GM12878 (cell line): ENCODE measurements around the gene STARD8.
"Not testable (repeated sequence)": the region's sequence is repeated elsewhere in the genome, so short reads cannot be mapped to it uniquely, and the experiment has no call there.

ENCODE experiments used
- BCL3 ChIP-seq: IDR thresholded peaks from 2 replicates; pipeline ENCODE4 v1.6.1; 2011; ENCODE audit warnings: borderline replicate concordance, low read depth, mild to moderate bottlenecking, moderate library complexity, low read length; ENCODE audit not compliant: insufficient read depth, poor library complexity, severe bottlenecking
- EP300 ChIP-seq, 2 experiments: fragments of 150-350 bp in 1 of 2; IDR thresholded peaks; 2 replicates each; pipeline ENCODE4 v1.6.1; 2011 to 2012; ENCODE audit warnings: low read depth in 2 of 2, low read length in 2 of 2, borderline replicate concordance in 1 of 2, improper control_type of control experiment in 1 of 2, inconsistent platforms in 1 of 2; ENCODE audit not compliant: control insufficient read depth in 1 of 2
- ESRRA ChIP-seq: IDR thresholded peaks from 2 replicates; pipeline ENCODE4 v1.6.1; 2012; ENCODE audit warnings: mild to moderate bottlenecking, low read length, improper control_type of control experiment
- EZH2 ChIP-seq: IDR thresholded peaks from 2 replicates; pipeline ENCODE4 v1.6.1; 2012; ENCODE audit warnings: low read depth, mild to moderate bottlenecking, control low read depth, inconsistent platforms, low read length, borderline replicate concordance; ENCODE audit not compliant: control insufficient read depth
- FOXK2 ChIP-seq: fragments of 450-650 bp; IDR thresholded peaks from 2 replicates; pipeline ENCODE4 v1.6.1; 2017; ENCODE audit warnings: mild to moderate bottlenecking, moderate library complexity
- POLR2A ChIP-seq: IDR thresholded peaks from 2 replicates; pipeline ENCODE4 v1.6.1; 2011; ENCODE audit warnings: low read depth, mild to moderate bottlenecking, low read length
- RAD21 ChIP-seq: IDR thresholded peaks from 2 replicates; pipeline ENCODE4 v1.6.1; 2011; ENCODE audit warnings: mild to moderate bottlenecking, low read depth, low read length, moderate library complexity; ENCODE audit not compliant: insufficient read depth
- REST ChIP-seq: IDR thresholded peaks from 2 replicates; pipeline ENCODE4 v1.6.1; 2012; ENCODE audit warnings: mild to moderate bottlenecking, low read depth, low read length
- TCF12 ChIP-seq: IDR thresholded peaks from 2 replicates; pipeline ENCODE4 v1.6.1; 2011; ENCODE audit warnings: low read depth, mild to moderate bottlenecking, low read length
- YBX1 ChIP-seq: fragments of 450-650 bp; IDR thresholded peaks from 2 replicates; pipeline ENCODE4 v1.6.1; 2016; ENCODE audit warnings: antibody characterized with exemption
- TF ChIP-seq, protein P1 (sequence below), 3 experiments: IDR thresholded peaks in 2 of 3; conservative IDR thresholded peaks in 1 of 3; 2 replicates each; pipeline ENCODE4 v1.5.1; 2011; ENCODE audit warnings: low read depth in 3 of 3, low read length in 3 of 3, mild to moderate bottlenecking in 3 of 3, control low read depth in 2 of 3, moderate library complexity in 2 of 3, inconsistent platforms in 1 of 3, mixed read lengths in 1 of 3; ENCODE audit not compliant: control insufficient read depth in 2 of 3, insufficient read depth in 1 of 3; ENCODE audit errors: extremely low read depth in 1 of 3

DNA sequence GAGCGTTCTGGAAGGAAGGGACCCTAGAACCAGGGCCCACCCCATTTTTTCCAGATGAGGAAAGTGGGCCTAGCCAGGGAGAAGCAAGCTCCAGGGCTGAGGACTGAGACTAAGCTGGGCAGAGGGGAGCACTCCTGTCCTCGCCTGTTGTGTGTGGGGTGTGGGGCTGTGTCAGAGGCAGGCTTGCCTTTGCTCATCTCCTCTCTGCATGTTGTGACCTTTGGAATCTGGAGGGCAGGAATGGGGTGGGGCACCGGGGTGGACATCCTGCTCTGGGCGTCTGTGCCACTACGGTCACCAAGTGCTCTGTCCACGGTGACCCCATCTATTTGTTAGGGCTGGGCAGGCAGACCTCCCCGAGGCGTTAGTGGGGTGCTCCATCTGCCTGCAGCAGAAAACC lies 41.5 kb downstream of the STARD8 start:
- TF ChIP-seq REST; POLR2A; FOXK2; TCF12; EP300 (IDR thresholded peaks at IDR 0.05; ENCODE audit: borderline replicate concordance in 1 of 2, control insufficient read depth in 1 of 2, low read depth in 2 of 2, low read length in 2 of 2); RAD21; YBX1; BCL3; ESRRA; EZH2: not testable (repeated sequence)
- TF ChIP-seq, protein P1, sequence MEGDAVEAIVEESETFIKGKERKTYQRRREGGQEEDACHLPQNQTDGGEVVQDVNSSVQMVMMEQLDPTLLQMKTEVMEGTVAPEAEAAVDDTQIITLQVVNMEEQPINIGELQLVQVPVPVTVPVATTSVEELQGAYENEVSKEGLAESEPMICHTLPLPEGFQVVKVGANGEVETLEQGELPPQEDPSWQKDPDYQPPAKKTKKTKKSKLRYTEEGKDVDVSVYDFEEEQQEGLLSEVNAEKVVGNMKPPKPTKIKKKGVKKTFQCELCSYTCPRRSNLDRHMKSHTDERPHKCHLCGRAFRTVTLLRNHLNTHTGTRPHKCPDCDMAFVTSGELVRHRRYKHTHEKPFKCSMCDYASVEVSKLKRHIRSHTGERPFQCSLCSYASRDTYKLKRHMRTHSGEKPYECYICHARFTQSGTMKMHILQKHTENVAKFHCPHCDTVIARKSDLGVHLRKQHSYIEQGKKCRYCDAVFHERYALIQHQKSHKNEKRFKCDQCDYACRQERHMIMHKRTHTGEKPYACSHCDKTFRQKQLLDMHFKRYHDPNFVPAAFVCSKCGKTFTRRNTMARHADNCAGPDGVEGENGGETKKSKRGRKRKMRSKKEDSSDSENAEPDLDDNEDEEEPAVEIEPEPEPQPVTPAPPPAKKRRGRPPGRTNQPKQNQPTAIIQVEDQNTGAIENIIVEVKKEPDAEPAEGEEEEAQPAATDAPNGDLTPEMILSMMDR (IDR thresholded peaks at IDR 0.05 in 2 of 3, conservative IDR thresholded peaks at IDR 0.05 in 1 of 3; ENCODE audit: control insufficient read depth in 2 of 3, extremely low read depth in 1 of 3, insufficient read depth in 1 of 3, low read depth in 3 of 3, low read length in 3 of 3): not testable (repeated sequence)
